HepG2 (cell line): ENCODE results near the gene TMEM151A. TPM values are rescaled to one million over a fixed set of nuclear protein-coding genes. Genes with fewer than 3 reads are reported as not detected.

Experiments
- GMEB1 ChIP-seq: sonication (generic); formaldehyde crosslinking; IDR thresholded peaks from 2 replicates; pipeline ENCODE4 v1.5.1; 2020; ENCODE audit warnings: missing genetic modification reagents, mild to moderate bottlenecking, borderline replicate concordance
- HMG20B ChIP-seq: conservative IDR thresholded peaks from 2 replicates; pipeline ENCODE4 v1.6.1; 2016; ENCODE audit warnings: missing genetic modification reagents, missing compliant biosample characterization
- MIER2 ChIP-seq: IDR thresholded peaks from 2 replicates; pipeline ENCODE4 v1.6.1; 2016; ENCODE audit warnings: missing biosample characterization, missing genetic modification reagents
- TSC22D2 ChIP-seq: sonication (generic); formaldehyde crosslinking; IDR thresholded peaks from 2 replicates; pipeline ENCODE4 v1.5.1; 2020; ENCODE audit warnings: missing genetic modification reagents, mild to moderate bottlenecking, borderline replicate concordance
- ZFP62 ChIP-seq: sonication (generic); formaldehyde crosslinking; IDR thresholded peaks from 2 replicates; pipeline ENCODE4 v1.4.0; 2020; ENCODE audit warnings: missing genetic modification reagents
- ZNF318 ChIP-seq: sonication (generic); formaldehyde crosslinking; IDR thresholded peaks from 2 replicates; pipeline ENCODE4 v1.4.0; 2020; ENCODE audit warnings: mild to moderate bottlenecking, missing genetic modification reagents
- ZNF563 ChIP-seq: sonication (generic); formaldehyde crosslinking; IDR thresholded peaks from 2 replicates; pipeline ENCODE4 v1.8.0; 2022; ENCODE audit warnings: mild to moderate bottlenecking, moderate library complexity, missing genetic modification reagents
- polyA plus RNA-seq, 8 experiments: library from polyadenylated mRNA; depleted of rRNA in 3 of 8; stranded (reverse) in 7 of 8; unstranded in 1 of 8; fragments of >200 nt; fragmentation: Illumina TruSeq in 4 of 8; extraction: Trizol in 4 of 8; gene quantifications; 2 replicates each; pipeline versions ENCODE4 v1.2.1 to v1.2.3, GENCODE V29; 2011 to 2016; ENCODE audit warnings: low read depth in 4 of 8, missing spikeins in 1 of 8, mixed read lengths in 1 of 8; ENCODE audit not compliant: insufficient read depth in 1 of 8
- total RNA-seq, 5 experiments: library from RNA; depleted of rRNA; stranded (reverse); fragments of >200 nt; fragmentation: Illumina TruSeq; extraction: Trizol; gene quantifications; 2 replicates each; pipeline ENCODE4 v1.2.3, GENCODE V29; 2016; ENCODE audit warnings: low read depth in 1 of 5
- TF ChIP-seq, protein P1 (sequence below), 2 experiments: sonication (generic) in 1 of 2; formaldehyde crosslinking in 1 of 2; IDR thresholded peaks; 2 replicates each; pipeline versions ENCODE4 v1.6.1 to v1.9.0; 2014 to 2022; ENCODE audit warnings: antibody characterized with exemption in 1 of 2, borderline replicate concordance in 1 of 2, inconsistent platforms in 1 of 2, low read depth in 1 of 2, missing genetic modification reagents in 1 of 2
- TF ChIP-seq, protein P2 (sequence below): sonication (generic); formaldehyde crosslinking; IDR thresholded peaks from 2 replicates; pipeline ENCODE4 v1.8.0; 2022; ENCODE audit warnings: mild to moderate bottlenecking, missing genetic modification reagents, borderline replicate concordance

TMEM151A gene
- total and polyA plus RNA-seq, 2 of the 13 experiments (the other 11 are each of a cell fraction or from before 2014, with no cell fraction given), result 0.18 to 0.33 TPM

DNA sequence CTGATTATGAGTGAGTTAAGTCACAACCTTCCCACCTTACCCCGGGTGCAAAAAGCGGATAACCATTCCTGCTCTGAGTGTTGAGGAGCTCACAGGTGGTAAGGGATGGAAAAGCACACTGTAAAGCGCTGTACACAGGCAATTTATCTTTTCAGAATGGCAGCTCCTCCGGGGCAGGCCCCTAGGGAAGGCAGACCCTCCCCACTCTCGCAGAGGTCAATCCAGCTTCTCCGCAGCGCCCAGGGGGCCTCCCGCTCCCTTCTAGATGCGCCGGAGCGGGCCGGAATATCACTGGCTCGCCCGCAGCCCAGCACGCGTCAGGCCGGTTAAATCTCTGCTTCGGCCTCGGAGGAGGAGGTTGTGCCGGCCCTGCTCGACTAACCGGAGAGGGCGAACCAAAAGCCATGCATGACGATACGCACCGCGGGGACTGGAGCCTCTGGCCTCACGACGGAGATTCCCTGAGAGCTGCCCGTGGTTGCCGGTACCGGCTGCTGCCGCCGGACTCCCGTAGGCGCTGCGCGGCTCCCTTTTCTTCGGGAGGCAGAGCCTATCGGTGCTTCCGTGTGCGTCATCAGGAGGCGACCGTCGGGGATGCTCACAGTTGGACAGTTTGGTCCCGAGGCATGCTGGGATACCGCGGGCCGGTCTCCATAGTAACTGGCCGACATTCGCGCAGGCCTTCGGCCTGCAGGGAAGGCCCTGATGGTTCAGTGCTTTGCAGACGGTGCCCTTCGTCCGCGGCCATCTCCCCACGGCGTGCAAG, 53.0 kb downstream of the TMEM151A start, which contains the start of gene BRMS1 (continued):
- TF ChIP-seq, protein P1, sequence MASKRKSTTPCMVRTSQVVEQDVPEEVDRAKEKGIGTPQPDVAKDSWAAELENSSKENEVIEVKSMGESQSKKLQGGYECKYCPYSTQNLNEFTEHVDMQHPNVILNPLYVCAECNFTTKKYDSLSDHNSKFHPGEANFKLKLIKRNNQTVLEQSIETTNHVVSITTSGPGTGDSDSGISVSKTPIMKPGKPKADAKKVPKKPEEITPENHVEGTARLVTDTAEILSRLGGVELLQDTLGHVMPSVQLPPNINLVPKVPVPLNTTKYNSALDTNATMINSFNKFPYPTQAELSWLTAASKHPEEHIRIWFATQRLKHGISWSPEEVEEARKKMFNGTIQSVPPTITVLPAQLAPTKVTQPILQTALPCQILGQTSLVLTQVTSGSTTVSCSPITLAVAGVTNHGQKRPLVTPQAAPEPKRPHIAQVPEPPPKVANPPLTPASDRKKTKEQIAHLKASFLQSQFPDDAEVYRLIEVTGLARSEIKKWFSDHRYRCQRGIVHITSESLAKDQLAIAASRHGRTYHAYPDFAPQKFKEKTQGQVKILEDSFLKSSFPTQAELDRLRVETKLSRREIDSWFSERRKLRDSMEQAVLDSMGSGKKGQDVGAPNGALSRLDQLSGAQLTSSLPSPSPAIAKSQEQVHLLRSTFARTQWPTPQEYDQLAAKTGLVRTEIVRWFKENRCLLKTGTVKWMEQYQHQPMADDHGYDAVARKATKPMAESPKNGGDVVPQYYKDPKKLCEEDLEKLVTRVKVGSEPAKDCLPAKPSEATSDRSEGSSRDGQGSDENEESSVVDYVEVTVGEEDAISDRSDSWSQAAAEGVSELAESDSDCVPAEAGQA (IDR thresholded peaks at IDR 0.05; ENCODE audit: low read depth), result peak; percentile 84
- TF ChIP-seq, protein P1 (CRISPR knock-in tag; IDR thresholded peaks at IDR 0.05; ENCODE audit: borderline replicate concordance), result no peak
- peak; percentile 67; the same call in 1 of the 2 replicates for TF ChIP-seq ZNF563 (CRISPR knock-in tag)
- TF ChIP-seq MIER2 (CRISPR knock-in tag), result peak; percentile 62; the same call in 1 of the 2 replicates
- 0 out of 2 replicates have a peak, but pooled peaks have one; percentile 66 for TF ChIP-seq TSC22D2
- TF ChIP-seq GMEB1 (CRISPR knock-in tag), result peak; percentile 71; the same call in 1 of the 2 replicates
- TF ChIP-seq, protein P2, sequence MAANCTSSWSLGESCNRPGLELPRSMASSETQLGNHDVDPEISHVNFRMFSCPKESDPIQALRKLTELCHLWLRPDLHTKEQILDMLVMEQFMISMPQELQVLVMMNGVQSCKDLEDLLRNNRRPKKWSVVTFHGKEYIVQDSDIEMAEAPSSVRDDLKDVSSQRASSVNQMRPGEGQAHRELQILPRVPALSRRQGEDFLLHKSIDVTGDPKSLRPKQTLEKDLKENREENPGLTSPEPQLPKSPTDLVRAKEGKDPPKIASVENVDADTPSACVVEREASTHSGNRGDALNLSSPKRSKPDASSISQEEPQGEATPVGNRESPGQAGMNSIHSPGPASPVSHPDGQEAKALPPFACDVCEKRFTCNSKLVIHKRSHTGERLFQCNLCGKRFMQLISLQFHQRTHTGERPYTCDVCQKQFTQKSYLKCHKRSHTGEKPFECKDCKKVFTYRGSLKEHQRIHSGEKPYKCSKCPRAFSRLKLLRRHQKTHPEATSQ (CRISPR knock-in tag), result 0 out of 2 replicates have a peak, but pooled peaks have one; percentile 71
- no peak for TF ChIP-seq HMG20B (CRISPR knock-in tag)
- TF ChIP-seq ZFP62 (CRISPR knock-in tag), result no peak
- peak; percentile 59; the same call in 1 of the 2 replicates for TF ChIP-seq ZNF318
